ENCODE measurements around the gene COL19A1. TPM values are rescaled to one million over a fixed set of nuclear protein-coding genes. Genes with fewer than 3 reads are reported as not detected.

The COL19A1 gene
- total and polyA plus RNA-seq, 2 of the 13 experiments (the other 11 are each of a cell fraction or from before 2014, with no cell fraction given) = not detected

DNA sequence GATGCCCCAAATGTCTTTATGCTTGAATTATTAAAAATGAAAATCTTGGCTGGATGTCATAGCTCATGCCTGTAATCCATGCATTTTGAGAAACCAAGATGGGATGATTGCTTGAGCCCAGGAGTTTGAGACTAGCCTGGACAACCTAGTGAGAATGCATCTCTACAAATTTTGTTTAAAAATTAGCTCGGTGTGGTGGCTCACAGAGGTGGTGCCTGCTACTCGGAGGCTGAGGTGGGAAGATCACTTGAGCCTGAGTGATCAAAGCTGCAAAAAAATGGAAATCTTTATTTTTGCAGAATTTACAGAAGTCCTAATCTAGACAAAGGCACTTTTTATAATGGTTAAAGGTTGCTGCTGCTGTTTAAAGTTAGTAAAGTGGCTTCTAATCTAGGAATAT lies 20.0 kb upstream of the COL19A1 start:
- no peak for TF ChIP-seq NCOA5 (CRISPR knock-in tag; IDR thresholded peaks at IDR 0.05)
- no peak overlapping the region for H3K9ac ChIP-seq (ENCODE audit: insufficient read depth, low read depth, low read length)
- H3K79me2 ChIP-seq (ENCODE audit: insufficient read depth, low read length) = no peaks in the 10 kb centered on the region
- WGBS (ENCODE audit: low lambda C conversion rate) = 2% methylated on average over 2 of the region's 2 CpGs
- no peaks in the 10 kb centered on the region for H3K4me1 ChIP-seq (ENCODE audit: insufficient read depth, low read length)
- H3K27ac ChIP-seq (ENCODE audit: extremely low read length, insufficient read depth, low read length) = no peak overlapping the region
- H3K4me2 ChIP-seq (ENCODE audit: low read depth, low read length) = no peak overlapping the region
- H4K20me1 ChIP-seq (ENCODE audit: insufficient read depth, low read length) = no peaks in the 10 kb centered on the region
- H3K4me3 ChIP-seq (replicated peaks in 1 of 3; ENCODE audit: insufficient read depth in 1 of 3, low read depth in 2 of 3, low read length in 3 of 3) = no peak overlapping the region
- no peaks in the 10 kb centered on the region for H3K9me3 ChIP-seq (ENCODE audit: low read length)
- DNase-seq (ENCODE audit: low spot score) (no peak), ATAC-seq (no peak), FAIRE-seq (no peak)
- BruUV-seq (replicated peaks) = no TSS peak
- in situ Hi-C loops (cut with HindIII; ENCODE audit: extremely low pct_ligation_motif_present, low pct_unique_long_range_greater_than_20kb) = no loop called here
- intact Hi-C loops (cut with micrococcal nuclease; ENCODE audit: unreplicated experiment) = no loop called here
- no peak overlapping the region for H2AFZ ChIP-seq (ENCODE audit: low read length)
- CTCF ChIA-PET (ENCODE audit: low intra/inter-chr PET ratio, low total read pairs) = no interaction called here
- POLR2A ChIA-PET = no interaction called here
- no peaks in the 10 kb centered on the region for H3K27me3 ChIP-seq (ENCODE audit: control insufficient read depth in 1 of 2, insufficient read depth in 2 of 2, low read length in 2 of 2)
- H3K36me3 ChIP-seq (replicated peaks in 1 of 2; ENCODE audit: control insufficient read depth in 1 of 2, insufficient read depth in 2 of 2, low read length in 2 of 2) = no peaks in the 10 kb centered on the region

DNA sequence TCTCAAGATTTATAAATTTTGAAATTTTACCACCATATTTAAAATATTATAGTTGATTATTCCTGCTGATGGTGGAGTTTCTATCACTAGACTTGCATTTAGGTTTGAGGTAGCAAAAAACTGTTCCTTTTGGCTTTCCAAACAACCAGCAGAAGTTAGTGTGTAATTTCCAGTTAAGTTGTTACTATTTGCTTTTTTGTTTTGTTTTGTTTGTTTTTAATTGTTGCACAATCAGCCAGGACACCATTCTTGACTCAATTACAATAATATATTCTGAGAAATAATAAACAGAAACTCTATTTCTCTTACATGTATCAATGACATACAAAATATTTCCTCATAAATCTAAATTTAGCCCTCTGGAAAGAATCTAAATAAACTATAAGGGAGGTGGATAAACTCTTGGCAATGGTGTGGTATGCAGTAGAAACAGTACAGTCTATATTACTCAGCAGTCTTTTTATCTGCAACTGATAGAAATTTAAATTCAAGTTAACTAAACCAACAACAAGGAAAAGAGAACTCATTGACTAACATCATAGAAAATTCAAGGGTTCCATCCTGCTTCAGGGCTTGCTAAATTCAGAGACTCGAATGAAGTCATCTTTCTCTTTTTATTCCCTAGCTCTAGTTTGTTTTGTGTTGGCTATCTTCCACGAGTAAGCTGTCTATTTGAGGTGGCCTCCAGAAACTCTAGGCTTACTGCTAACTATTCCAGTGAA lies 19.4 kb upstream of the COL19A1 start:
- POLR2A ChIA-PET = no interaction called here
- no peaks in the 10 kb centered on the region for H4K20me1 ChIP-seq (ENCODE audit: insufficient read depth, low read length)
- no peaks in the 10 kb centered on the region for H3K36me3 ChIP-seq (replicated peaks in 1 of 2; ENCODE audit: control insufficient read depth in 1 of 2, insufficient read depth in 2 of 2, low read length in 2 of 2)
- FAIRE-seq (no peak), ATAC-seq (no peak), DNase-seq (ENCODE audit: low spot score) (no peak)
- H2AFZ ChIP-seq (ENCODE audit: low read length) = no peak overlapping the region
- H3K9ac ChIP-seq (ENCODE audit: insufficient read depth, low read depth, low read length) = no peak overlapping the region
- no TSS peak for BruUV-seq (replicated peaks)
- TF ChIP-seq ZNF773 (CRISPR knock-in tag; IDR thresholded peaks at IDR 0.05; ENCODE audit: borderline replicate concordance) (no peak), CEBPB (IDR thresholded peaks at IDR 0.05; ENCODE audit: borderline replicate concordance, low read depth, low read length) (peak; percentile 55; the same call in 1 of the 2 replicates)
- in situ Hi-C loops (cut with HindIII; ENCODE audit: extremely low pct_ligation_motif_present, low pct_unique_long_range_greater_than_20kb) (no loop called here), intact Hi-C loops (cut with micrococcal nuclease; ENCODE audit: unreplicated experiment) (no loop called here)
- no peak overlapping the region for H3K4me3 ChIP-seq (replicated peaks in 1 of 3; ENCODE audit: insufficient read depth in 1 of 3, low read depth in 2 of 3, low read length in 3 of 3)
- no peak overlapping the region for H3K27ac ChIP-seq (ENCODE audit: extremely low read length, insufficient read depth, low read length)
- no peaks in the 10 kb centered on the region for H3K9me3 ChIP-seq (ENCODE audit: low read length)
- H3K79me2 ChIP-seq (ENCODE audit: insufficient read depth, low read length) = no peaks in the 10 kb centered on the region
- H3K4me1 ChIP-seq (ENCODE audit: insufficient read depth, low read length) = no peaks in the 10 kb centered on the region
- WGBS (ENCODE audit: low lambda C conversion rate) = 0% methylated on average over 2 of the region's 2 CpGs
- CTCF ChIA-PET (ENCODE audit: low intra/inter-chr PET ratio, low total read pairs) = no interaction called here
- no peaks in the 10 kb centered on the region for H3K27me3 ChIP-seq (ENCODE audit: control insufficient read depth in 1 of 2, insufficient read depth in 2 of 2, low read length in 2 of 2)
- no peak overlapping the region for H3K4me2 ChIP-seq (ENCODE audit: low read depth, low read length)
